Measurements from ENCODE around the gene ARSK. TPM values are rescaled to one million over a fixed set of nuclear protein-coding genes. Genes with fewer than 3 reads are reported as not detected.
"Not testable (repeated sequence)": the region's sequence is repeated elsewhere in the genome, so short reads cannot be mapped to it uniquely, and the experiment has no call there.

The ARSK gene
- total RNA-seq, 1 donor from 2014 or later = 1.6 TPM

GRCh38 chr5:95620870-95621838, 66.3 kb downstream of the ARSK start:
- peak; percentile 38 to 43 for DNase-seq (ENCODE audit: low read depth in 2 of 2)

GRCh38 chr5:95621839-95622629, 67.1 kb downstream of the ARSK start:
- peak in 1 of 2 donors; percentile 36 for DNase-seq (ENCODE audit: low read depth in 2 of 2)

- DNase-seq (ENCODE audit: low read depth in 2 of 2) = no peak
These were observed 68.8 kb downstream of the ARSK start for GRCh38 chr5:95623706-95624105.

GRCh38 chr5:95624368-95624767, 69.5 kb downstream of the ARSK start:
- DNase-seq (ENCODE audit: low read depth in 2 of 2) = no peak

GRCh38 chr5:95626701-95627100, 71.8 kb downstream of the ARSK start:
- no peak for DNase-seq (ENCODE audit: low read depth in 2 of 2)

GRCh38 chr5:95627971-95628810, 73.3 kb downstream of the ARSK start:
- no peak for DNase-seq (ENCODE audit: low read depth in 2 of 2)

GRCh38 chr5:95628933-95629332, 74.0 kb downstream of the ARSK start:
- no peak for DNase-seq (ENCODE audit: low read depth in 2 of 2)

- DNase-seq (ENCODE audit: low read depth in 2 of 2) = no peak
These were observed 75.6 kb downstream of the ARSK start for GRCh38 chr5:95630394-95630917.

GRCh38 chr5:95631255-95631958, 76.5 kb downstream of the ARSK start:
- DNase-seq (ENCODE audit: low read depth in 2 of 2) = peak in 1 of 2 donors; percentile 85

GRCh38 chr5:95631991-95632675, 77.2 kb downstream of the ARSK start:
- DNase-seq (ENCODE audit: low read depth in 2 of 2) = peak; percentile 64 to 89

- not testable (repeated sequence) for DNase-seq (ENCODE audit: low read depth in 2 of 2)
These were observed 78.0 kb downstream of the ARSK start for GRCh38 chr5:95632942-95633341.

GRCh38 chr5:95633671-95634070, 78.8 kb downstream of the ARSK start:
- DNase-seq (ENCODE audit: low read depth in 2 of 2) = no peak

GRCh38 chr5:95634081-95634480, 79.2 kb downstream of the ARSK start:
- no peak for DNase-seq (ENCODE audit: low read depth in 2 of 2)

GRCh38 chr5:95638632-95639031, 83.7 kb downstream of the ARSK start:
- DNase-seq (ENCODE audit: low read depth in 2 of 2) = no peak

GRCh38 chr5:95641741-95642220, 86.9 kb downstream of the ARSK start:
- peak in 1 of 2 donors; percentile 24 for DNase-seq (ENCODE audit: low read depth in 2 of 2)

- no peak for DNase-seq (ENCODE audit: low read depth in 2 of 2)
These were observed 88.3 kb downstream of the ARSK start for GRCh38 chr5:95643152-95643551.

GRCh38 chr5:95644351-95645042, 89.6 kb downstream of the ARSK start:
- DNase-seq (ENCODE audit: low read depth in 2 of 2) = peak; percentile 57 to 66

GRCh38 chr5:95646226-95646568, 91.3 kb downstream of the ARSK start:
- DNase-seq (ENCODE audit: low read depth in 2 of 2) = not testable (repeated sequence)
